CD4-positive, alpha-beta T cell treated with Interleukin-12 subunit alpha and Interleukin-12 subunit beta, for 1 hour (primary cell): Measurements from ENCODE around the gene PRAMEF27.
"Not testable (repeated sequence)": the region's sequence is repeated elsewhere in the genome, so short reads cannot be mapped to it uniquely, and the experiment has no call there.

Experiments used
- DNase-seq: peaks from one replicate; pipeline ENCODE4 v3.0.0-alpha.2; 2020

PRAMEF27 gene

GRCh38 chr1:13056475-13056874 lies at the start of gene PRAMEF27:
PRAMEF27 (minus strand) TSS chr1:13056575; CDS start chr1:13053659, 2,916 bp downstream.
- not testable (repeated sequence) for DNase-seq

DNA sequence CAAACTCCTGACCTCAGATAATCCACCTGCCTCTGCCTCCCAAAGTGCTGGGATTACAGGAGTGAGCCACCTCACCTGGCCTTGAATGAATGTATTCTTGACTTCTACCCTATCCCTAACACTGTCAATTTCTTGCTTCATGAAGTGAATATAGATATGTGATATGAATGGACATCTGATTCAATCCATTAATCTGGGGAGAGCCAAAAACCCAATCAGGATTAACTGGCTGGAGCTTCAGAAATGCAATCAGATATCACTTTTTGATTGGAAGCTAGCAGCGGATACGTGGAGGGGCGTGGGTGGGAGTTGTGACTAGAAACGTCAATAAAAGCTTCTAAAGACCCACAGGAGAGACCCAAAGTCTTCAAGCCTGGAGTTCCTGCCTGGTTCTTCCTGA lies 14.1 kb upstream of the PRAMEF27 start, which contains the start of gene PRAMEF25:
PRAMEF25 (plus strand) TSS at position 301 of the 400 bp plus-strand sequence. CDS start 2,920 bp downstream, outside the sequence.
- not testable (repeated sequence) for DNase-seq

- not testable (repeated sequence) for DNase-seq
These were observed 36.5 kb downstream of the PRAMEF27 start for GRCh38 chr1:13019846-13020245.

DNA sequence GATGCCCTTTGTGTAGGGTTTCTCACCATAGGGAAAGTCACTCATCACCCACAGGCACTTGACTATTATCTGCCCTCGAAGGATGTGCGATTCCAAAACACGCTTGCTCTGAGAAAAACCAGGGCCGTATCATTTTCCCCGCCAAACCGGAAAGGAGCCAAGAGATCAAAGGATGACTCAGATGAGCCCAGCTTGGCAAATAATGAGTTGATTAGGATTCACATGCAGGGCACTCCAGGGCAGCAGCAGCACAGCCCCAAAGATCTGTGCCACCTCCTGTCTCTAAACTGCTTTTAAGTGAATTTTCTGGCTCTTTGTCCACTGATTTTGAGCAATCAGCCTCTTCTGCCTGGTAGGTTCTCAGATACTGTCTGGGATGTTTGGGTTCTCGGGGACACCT lies 44.4 kb downstream of the PRAMEF27 start:
- DNase-seq: not testable (repeated sequence)

GRCh38 chr1:13009348-13009747 lies 47.0 kb downstream of the PRAMEF27 start:
- DNase-seq: not testable (repeated sequence)

DNA sequence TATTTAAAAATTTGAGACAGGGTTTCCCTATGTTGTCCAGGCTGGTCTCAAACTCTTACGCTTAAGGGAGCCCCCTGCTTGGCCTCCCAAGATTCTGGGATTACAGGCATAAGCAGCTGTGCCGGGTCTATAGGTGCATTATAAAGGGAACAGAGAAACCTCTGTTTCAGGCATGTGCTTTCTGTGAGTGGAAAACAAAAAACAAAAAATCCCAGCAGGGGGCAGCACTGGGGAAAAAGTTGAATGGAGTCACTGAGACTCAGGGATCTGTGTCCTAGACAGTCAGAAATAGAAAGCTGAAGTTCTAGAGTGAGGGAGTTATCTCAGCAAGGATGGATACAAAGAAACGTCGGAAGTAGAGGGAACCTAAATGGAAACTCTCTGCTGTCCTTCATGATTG lies 50.6 kb downstream of the PRAMEF27 start:
- DNase-seq: not testable (repeated sequence)
